Stimulated activated naive CD4-positive, alpha-beta T cell (primary cell): ENCODE data around the gene FHIP1A.

Experiments used
- DNase-seq, 6 experiments: peaks; one replicate each; lab custom pipeline; 2025; lab: John Stamatoyannopoulos, UW

Gene FHIP1A

GRCh38 chr4:151458148-151458547, 49.2 kb downstream of the FHIP1A start:
- DNase-seq: no peak
